Endodermal cell (in vitro differentiated cells): ENCODE data around the gene TSHZ2. TPM values are rescaled to one million over a fixed set of nuclear protein-coding genes. Genes with fewer than 3 reads are reported as not detected.

Experiments
- DNase-seq: peaks from one replicate; pipeline ENCODE4 v3.0.0-alpha.2; 2017
- H3K27ac ChIP-seq: 2 replicates; pipeline ENCODE4 v1.5.1; 2013; ENCODE audit warnings: mild to moderate bottlenecking, low read depth, low read length, moderate library complexity
- H3K27me3 ChIP-seq: 2 replicates; pipeline ENCODE4 v1.6.1; 2013; ENCODE audit warnings: mild to moderate bottlenecking, low read length, moderate library complexity; ENCODE audit not compliant: insufficient read depth, control insufficient read depth, poor library complexity, severe bottlenecking
- H3K36me3 ChIP-seq: 2 replicates; pipeline ENCODE4 v1.7.0; 2013; ENCODE audit warnings: mild to moderate bottlenecking, low read length, moderate library complexity; ENCODE audit not compliant: control insufficient read depth, insufficient read depth
- H3K4me1 ChIP-seq: one replicate; pipeline ENCODE4 v1.7.0; 2013; ENCODE audit warnings: low read length; ENCODE audit not compliant: control insufficient read depth, insufficient read depth
- H3K4me3 ChIP-seq: 2 replicates; pipeline ENCODE4 v1.5.1; 2013; ENCODE audit warnings: mild to moderate bottlenecking, low read length, moderate library complexity
- H3K9ac ChIP-seq: 2 replicates; pipeline ENCODE4 v1.6.1; 2013; ENCODE audit warnings: mild to moderate bottlenecking, low read length, moderate library complexity; ENCODE audit not compliant: poor library complexity, severe bottlenecking; ENCODE audit errors: extremely low read depth
- H3K9me3 ChIP-seq: 2 replicates; pipeline ENCODE4 v1.6.1; 2013; ENCODE audit warnings: mild to moderate bottlenecking, low read length, moderate library complexity; ENCODE audit not compliant: control insufficient read depth
- H3K27ac Mint-ChIP-seq: 2 replicates; pipeline ENCODE4 v1.8.0; 2020; ENCODE audit warnings: mixed read lengths
- H3K27me3 Mint-ChIP-seq: 2 replicates; pipeline ENCODE4 v1.8.0; 2021; ENCODE audit warnings: mild to moderate bottlenecking, mixed read lengths; ENCODE audit not compliant: insufficient read depth
- H3K36me3 Mint-ChIP-seq: 2 replicates; pipeline ENCODE4 v1.8.0; 2020; ENCODE audit warnings: low read depth, mixed read lengths
- H3K4me1 Mint-ChIP-seq: 2 replicates; pipeline ENCODE4 v1.8.0; 2020; ENCODE audit warnings: mixed read lengths
- H3K4me3 Mint-ChIP-seq: 2 replicates; pipeline ENCODE4 v1.8.0; 2020; ENCODE audit warnings: mild to moderate bottlenecking, moderate library complexity, mixed read lengths
- H3K9me3 Mint-ChIP-seq: 2 replicates; pipeline ENCODE4 v1.8.0; 2020; ENCODE audit warnings: mild to moderate bottlenecking, mixed read lengths
- CTCF ChIP-seq: fragments of 200-600 bp; sonication (generic); conservative IDR thresholded peaks from 2 replicates; pipeline ENCODE4 v1.5.0; 2021; ENCODE audit warnings: antibody characterized with exemption, mild to moderate bottlenecking
- WGBS, 2 experiments: methylation state at CpG; one replicate each; pipeline versions ENCODE4 v1.1.5 to v1.1.7; 2013; ENCODE audit warnings: missing lambda C conversion rate in 2 of 2, mixed read lengths in 1 of 2; ENCODE audit not compliant: insufficient coverage in 1 of 2, insufficient read length in 1 of 2; 5-methylcytosine and 5-hydroxymethylcytosine counted together
- total RNA-seq, 2 donors: library from RNA; stranded (reverse); fragmentation: NEBNext Ultra II Directional in 1 of 2; extraction: Animal tissue kit (Norgen Biotek cat#: 25700) in 1 of 2; gene quantifications; 2 replicates in 1 of 2; 3 replicates in 1 of 2; pipeline ENCODE4 v1.2.1, GENCODE V29; 2021

The TSHZ2 gene
- total RNA-seq, 2 donors from 2014 or later, result 0.07 to 0.31 TPM

- Mint-ChIP-seq H3K27me3 (no peaks in the 10 kb centered on the region), H3K4me1 (no peaks in the 10 kb centered on the region), H3K4me3 (no peak overlapping the region), H3K36me3 (no peaks in the 10 kb centered on the region), H3K9me3 (no peaks in the 10 kb centered on the region), H3K27ac (no peak overlapping the region)
- DNase-seq, result no peak
- WGBS, 2 experiments, result 82 to 89% methylated on average over 1 of the region's 2 CpGs
- Histone ChIP-seq H3K27me3 (no peaks in the 10 kb centered on the region), H3K9me3 (no peaks in the 10 kb centered on the region), H3K4me3 (no peak overlapping the region), H3K9ac (no peak overlapping the region), H3K27ac (no peak overlapping the region), H3K36me3 (no peaks in the 10 kb centered on the region), H3K4me1 (no peaks in the 10 kb centered on the region)
- TF ChIP-seq CTCF, result no peak
Observed at GRCh38 chr20:53349730-53350129, 377.6 kb downstream of the TSHZ2 start.

DNA sequence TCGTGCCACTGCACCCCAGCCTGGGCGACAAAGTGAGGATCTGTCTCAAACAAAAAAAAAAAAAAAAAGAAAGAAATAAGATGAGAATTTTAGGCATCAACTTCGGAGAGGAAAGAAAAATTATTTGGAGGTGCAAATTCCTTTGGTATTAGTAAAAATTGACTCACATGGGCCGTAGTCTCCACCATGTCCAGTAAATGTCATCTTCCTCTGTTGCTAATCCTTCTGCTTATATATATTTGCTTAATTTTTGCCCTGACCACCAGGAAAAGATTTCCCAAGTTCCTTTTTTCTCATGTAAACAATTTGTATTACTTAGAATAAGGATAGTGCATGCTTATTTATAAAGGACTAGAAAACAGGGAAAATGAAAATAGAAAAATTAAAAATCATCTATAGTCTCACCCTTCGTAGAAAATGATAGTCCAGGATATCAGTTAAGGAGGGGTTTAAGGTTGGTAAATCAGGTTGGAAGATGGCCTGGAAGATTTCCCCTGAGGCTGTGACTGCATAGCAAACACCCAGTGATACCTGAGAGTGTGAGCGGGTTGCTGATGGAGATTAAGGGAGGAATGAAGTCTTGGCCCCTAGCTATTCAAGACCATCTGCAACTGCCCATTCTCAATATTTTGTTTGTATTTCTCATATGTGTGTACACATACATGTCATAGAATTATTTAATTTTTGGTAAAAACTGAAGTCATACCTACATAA lies 380.7 kb downstream of the TSHZ2 start:
- no peak overlapping the region for H3K27ac ChIP-seq
- no peaks in the 10 kb centered on the region for H3K36me3 ChIP-seq
- no peak overlapping the region for H3K9ac ChIP-seq
- 84 to 91% methylated on average over 4 to 5 of the region's 6 CpGs for WGBS, 2 experiments
- Mint-ChIP-seq H3K36me3 (no peaks in the 10 kb centered on the region), H3K27ac (no peak overlapping the region), H3K9me3 (peaks cover 8% of the 10 kb centered on the region), H3K4me1 (no peaks in the 10 kb centered on the region), H3K27me3 (no peaks in the 10 kb centered on the region), H3K4me3 (no peak overlapping the region)
- TF ChIP-seq CTCF, result no peak
- no peak for DNase-seq
- no peaks in the 10 kb centered on the region for H3K27me3 ChIP-seq
- H3K9me3 ChIP-seq, result no peaks in the 10 kb centered on the region
- no peak overlapping the region for H3K4me3 ChIP-seq
- H3K4me1 ChIP-seq, result no peaks in the 10 kb centered on the region

GRCh38 chr20:53354314-53354713 lies 382.2 kb downstream of the TSHZ2 start:
- no peak overlapping the region for H3K4me3 ChIP-seq
- TF ChIP-seq CTCF, result no peak
- no peaks in the 10 kb centered on the region for H3K27me3 Mint-ChIP-seq
- H3K36me3 ChIP-seq, result no peaks in the 10 kb centered on the region
- H3K9me3 Mint-ChIP-seq, result peaks cover 8% of the 10 kb centered on the region
- no peaks in the 10 kb centered on the region for H3K4me1 ChIP-seq
- H3K27ac Mint-ChIP-seq, result no peak overlapping the region
- H3K27me3 ChIP-seq, result no peaks in the 10 kb centered on the region
- H3K9ac ChIP-seq, result no peak overlapping the region
- no peak overlapping the region for H3K27ac ChIP-seq
- no peaks in the 10 kb centered on the region for H3K4me1 Mint-ChIP-seq
- no peaks in the 10 kb centered on the region for H3K36me3 Mint-ChIP-seq
- WGBS, 2 experiments, result 95 to 100% methylated on average over 1 of the region's 1 CpG
- no peak overlapping the region for H3K4me3 Mint-ChIP-seq
- no peak for DNase-seq
- no peaks in the 10 kb centered on the region for H3K9me3 ChIP-seq
